NCI-H128 (cell line): ENCODE measurements around the gene NFKB1.
"Not testable (repeated sequence)": the region's sequence is repeated elsewhere in the genome, so short reads cannot be mapped to it uniquely, and the experiment has no call there.

Experiments
- DNase-seq: peaks from one replicate; lab custom pipeline; 2025; ENCODE audit not compliant: unreplicated experiment; lab: John Stamatoyannopoulos, UW

Gene NFKB1, protein sequence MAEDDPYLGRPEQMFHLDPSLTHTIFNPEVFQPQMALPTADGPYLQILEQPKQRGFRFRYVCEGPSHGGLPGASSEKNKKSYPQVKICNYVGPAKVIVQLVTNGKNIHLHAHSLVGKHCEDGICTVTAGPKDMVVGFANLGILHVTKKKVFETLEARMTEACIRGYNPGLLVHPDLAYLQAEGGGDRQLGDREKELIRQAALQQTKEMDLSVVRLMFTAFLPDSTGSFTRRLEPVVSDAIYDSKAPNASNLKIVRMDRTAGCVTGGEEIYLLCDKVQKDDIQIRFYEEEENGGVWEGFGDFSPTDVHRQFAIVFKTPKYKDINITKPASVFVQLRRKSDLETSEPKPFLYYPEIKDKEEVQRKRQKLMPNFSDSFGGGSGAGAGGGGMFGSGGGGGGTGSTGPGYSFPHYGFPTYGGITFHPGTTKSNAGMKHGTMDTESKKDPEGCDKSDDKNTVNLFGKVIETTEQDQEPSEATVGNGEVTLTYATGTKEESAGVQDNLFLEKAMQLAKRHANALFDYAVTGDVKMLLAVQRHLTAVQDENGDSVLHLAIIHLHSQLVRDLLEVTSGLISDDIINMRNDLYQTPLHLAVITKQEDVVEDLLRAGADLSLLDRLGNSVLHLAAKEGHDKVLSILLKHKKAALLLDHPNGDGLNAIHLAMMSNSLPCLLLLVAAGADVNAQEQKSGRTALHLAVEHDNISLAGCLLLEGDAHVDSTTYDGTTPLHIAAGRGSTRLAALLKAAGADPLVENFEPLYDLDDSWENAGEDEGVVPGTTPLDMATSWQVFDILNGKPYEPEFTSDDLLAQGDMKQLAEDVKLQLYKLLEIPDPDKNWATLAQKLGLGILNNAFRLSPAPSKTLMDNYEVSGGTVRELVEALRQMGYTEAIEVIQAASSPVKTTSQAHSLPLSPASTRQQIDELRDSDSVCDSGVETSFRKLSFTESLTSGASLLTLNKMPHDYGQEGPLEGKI

GRCh38 chr4:102500696-102501446 lies at the start of gene NFKB1:
NFKB1 (plus strand) TSS chr4:102501359; CDS start chr4:102525519, 24,160 bp downstream.
- DNase-seq = peak; percentile 0

- DNase-seq = no peak
Observed at GRCh38 chr4:102452854-102453253, 48.3 kb upstream of the NFKB1 start.

DNA sequence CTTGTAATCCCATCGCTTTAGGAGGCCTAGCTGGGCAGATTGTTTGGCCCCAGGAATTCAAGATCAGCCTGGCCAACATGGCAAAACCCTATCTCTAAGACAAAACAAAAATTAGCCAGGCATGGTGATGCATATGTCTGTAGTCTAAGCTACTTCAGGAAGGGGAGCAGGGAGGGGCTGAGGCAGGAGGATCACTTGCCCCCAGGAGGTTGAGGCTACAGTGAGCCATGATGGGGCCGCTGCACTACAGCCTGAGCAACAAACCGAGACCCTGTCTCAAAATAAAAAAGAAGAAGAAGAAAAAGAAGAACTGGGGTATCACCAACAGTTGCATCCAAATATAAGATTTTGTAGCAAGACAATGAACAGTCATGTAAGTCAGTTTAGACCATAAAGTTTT lies 47.3 kb upstream of the NFKB1 start:
- DNase-seq = no peak

GRCh38 chr4:102454268-102454667 lies 46.9 kb upstream of the NFKB1 start:
- no peak for DNase-seq

- DNase-seq = no peak
Observed at GRCh38 chr4:102454981-102455685, 46.0 kb upstream of the NFKB1 start.

DNA sequence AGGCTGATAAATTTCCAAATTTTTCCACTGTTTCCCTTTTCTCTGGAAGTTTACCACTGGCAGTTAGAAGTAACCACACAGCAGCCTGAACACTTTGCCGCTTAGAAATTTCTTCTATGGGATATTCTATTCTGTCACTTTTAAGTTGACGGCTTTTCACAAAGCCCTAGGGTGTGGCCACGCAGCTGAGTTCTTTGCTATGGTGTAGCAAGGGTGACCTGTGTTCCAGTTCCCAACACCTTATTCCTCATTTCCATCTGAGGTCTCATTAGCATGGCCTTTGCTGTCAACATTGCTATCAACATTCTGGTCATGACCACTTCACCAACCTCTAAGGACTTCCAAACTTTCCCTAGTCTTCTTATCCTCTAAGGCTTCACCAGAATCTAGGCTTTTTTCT lies 45.4 kb upstream of the NFKB1 start:
- no peak for DNase-seq

DNA sequence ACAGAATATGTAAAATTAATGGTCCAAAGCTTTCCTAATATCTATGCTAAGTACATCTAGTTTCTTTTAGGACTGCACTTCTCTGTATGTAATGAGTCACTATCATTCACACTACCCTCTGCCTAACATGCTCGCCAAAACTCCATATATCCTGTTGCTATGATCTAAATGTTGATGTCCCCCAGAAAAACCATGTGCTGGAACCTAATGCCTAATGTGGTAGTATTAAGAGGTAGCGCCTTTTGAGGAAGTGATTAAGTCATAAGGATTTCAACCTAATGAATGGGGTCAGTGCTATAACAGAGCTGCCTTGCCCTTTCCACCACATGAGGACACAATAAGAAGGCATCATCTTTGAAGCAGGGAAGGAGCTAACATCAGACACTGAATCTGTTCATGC lies 34.9 kb upstream of the NFKB1 start:
- DNase-seq = no peak

DNA sequence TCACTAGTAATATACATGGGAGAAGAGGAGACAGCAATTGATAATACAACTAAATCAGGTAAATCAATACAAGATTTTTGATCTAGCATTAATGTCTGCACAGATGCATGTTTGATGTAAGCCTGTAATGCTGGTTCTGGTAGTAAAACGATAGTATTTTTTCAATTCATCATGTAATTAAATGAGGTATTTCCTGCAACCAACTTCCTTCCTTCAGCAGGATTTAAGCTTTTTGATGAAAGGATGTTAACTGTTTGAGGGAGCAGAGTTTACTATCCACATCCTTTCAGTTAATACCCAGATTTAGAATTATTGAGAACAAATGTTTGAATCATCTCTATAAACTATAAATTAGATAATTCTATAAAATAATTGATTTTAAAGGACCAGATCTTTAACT lies 31.4 kb upstream of the NFKB1 start:
- no peak for DNase-seq

DNA sequence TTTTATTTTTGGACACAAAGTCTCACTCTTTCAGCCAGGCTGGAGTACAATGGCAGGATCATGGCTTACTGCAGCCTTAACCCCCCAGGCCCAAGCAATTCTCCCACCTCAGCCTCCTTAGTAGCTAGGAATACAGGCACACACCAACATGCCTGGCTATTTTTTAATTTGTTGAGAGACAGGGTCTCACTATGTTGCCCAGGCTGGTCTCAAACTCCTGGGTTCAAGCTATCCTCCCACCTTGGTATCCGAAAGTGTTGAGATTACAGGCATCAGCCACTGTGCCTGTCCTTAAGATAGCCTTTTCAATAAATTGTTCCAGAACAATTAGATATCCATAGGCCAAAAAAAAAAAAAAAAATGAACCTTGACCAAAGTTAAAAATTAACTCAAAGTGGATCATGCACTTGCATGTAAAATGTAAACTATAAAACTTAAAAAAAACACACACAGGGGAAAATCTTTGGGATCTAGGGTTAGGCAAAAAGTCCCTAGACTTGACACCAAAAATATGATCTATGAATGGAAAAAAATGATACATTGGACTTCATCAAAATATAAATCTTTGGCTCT lies 28.6 kb upstream of the NFKB1 start:
- DNase-seq = no peak

GRCh38 chr4:102473476-102473875 lies 27.7 kb upstream of the NFKB1 start:
- no peak for DNase-seq

GRCh38 chr4:102474736-102475504 lies 26.2 kb upstream of the NFKB1 start:
- no peak for DNase-seq

GRCh38 chr4:102477657-102478056 lies 23.5 kb upstream of the NFKB1 start:
- DNase-seq = no peak

- no peak for DNase-seq
Observed at GRCh38 chr4:102478186-102478585, 23.0 kb upstream of the NFKB1 start.

GRCh38 chr4:102479832-102480231 lies 21.3 kb upstream of the NFKB1 start:
- not testable (repeated sequence) for DNase-seq

DNA sequence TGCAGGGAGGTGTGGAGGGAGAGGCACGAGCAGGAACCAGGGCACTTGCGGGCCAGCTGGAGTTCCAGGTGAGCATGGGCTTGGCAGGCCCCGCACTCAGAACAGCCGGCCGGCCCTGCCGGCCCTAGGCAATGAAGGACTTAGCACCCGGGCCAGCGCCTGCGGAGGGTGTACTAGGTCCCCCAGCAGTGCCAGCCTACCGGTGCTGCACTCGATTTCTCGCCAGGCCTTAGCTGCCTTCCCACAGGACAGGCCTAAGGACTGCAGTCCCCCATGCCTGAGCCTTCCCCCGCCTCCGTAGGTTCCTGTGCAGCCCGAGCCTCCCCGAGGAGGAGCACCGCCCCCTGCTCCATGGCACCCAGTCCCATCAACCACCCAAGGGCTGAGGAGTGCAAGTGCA lies 18.0 kb upstream of the NFKB1 start:
- DNase-seq = no peak

DNA sequence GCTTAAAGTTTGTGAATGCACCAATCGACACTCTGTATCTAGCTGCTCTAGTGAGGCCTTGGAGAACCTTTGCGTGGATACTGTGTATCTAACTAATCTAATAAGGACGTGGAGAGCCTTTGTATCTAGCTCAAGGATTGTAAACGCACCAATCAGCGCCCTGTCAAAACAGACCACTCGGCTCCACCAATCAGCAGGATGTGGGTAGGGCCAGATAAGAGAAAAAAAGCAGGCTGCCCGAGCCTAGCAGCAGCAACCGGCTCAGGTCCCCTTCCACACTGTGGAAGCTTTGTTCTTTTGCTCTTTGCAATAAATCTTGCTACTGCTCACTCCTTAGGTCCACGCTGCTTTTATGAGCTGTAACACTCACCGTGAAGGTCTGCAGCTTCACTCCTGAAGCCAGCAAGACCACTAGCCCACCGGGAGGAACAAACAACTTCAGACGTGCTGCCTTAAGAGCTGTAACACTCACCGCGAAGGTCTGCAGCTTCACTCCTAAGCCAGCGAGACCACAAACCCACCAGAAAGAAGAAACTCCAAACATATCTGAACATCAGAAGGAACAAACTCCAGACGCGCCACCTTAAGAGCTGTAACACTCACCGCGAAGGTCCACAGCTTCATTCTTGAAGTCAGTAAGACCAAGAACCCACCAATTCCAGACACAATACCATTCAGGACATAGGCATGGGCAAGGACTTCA lies 17.0 kb upstream of the NFKB1 start:
- not testable (repeated sequence) for DNase-seq

DNA sequence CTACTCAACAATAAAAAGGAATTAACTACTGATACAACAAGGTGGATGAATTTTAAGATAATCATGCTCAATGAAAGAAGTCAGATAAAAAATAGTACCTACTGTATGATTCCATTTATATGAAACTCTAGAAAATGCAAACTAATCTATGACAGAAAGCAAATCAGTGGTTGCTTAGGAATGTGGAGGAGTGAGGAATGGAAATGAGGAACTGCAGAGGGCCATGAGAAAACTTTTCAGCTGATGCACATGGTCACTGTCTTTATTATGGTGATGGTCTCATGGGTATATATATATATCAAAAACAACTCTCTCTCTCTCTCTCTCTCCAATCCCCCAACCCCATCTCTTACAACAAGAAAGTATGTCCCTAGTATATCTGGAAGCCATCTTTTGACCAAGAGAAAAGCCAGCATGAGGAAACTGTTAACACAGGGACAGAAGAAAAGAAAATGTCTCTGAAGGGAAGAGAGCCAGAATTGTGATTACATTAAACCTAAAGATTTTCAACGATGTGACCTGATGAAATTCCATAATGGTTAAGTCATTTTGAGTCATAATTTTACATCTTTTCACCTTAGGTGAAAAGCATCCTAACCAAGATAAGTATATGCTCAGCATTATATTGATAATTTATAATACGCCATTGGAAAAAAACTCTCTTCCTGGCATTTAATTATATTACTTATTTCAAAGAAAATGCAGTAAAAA lies 8.5 kb upstream of the NFKB1 start:
- no peak for DNase-seq

DNA sequence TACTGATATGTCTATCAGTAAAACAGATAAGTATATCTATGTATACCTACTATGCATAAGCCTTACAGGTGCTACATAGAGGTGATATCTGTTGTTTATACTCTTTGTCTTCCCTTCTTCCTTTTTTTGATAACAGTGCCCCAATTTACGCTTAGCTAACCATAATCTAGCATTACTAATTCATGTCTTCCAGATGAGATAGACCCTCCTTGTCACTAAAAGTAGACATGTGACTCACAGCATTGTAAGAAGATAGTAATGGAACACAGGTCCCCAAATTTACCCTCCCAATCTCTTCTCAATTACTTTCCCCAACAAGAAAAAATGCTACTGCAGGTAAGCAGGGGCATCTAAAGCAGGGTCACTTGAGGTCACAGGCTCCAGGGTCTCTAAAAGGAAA lies 7.9 kb upstream of the NFKB1 start:
- no peak for DNase-seq
